HG03558 (cell line): Measurements from ENCODE around the gene SNRPD2.
"Not testable (repeated sequence)": the region's sequence is repeated elsewhere in the genome, so short reads cannot be mapped to it uniquely, and the experiment has no call there.

ENCODE experiments used
- ATAC-seq: cut with Tn5 transposase; IDR thresholded peaks from one replicate; pipeline ENCODE4 v1.9.1; 2021; ENCODE audit warnings: moderate number of reproducible peaks; ENCODE audit not compliant: unreplicated experiment; ENCODE audit errors: extremely low read depth

The SNRPD2 gene

GRCh38 chr19:45691516-45692186 is at the start of gene SNRPD2:
TSS of gene SNRPD2 (minus strand) at chr19:45691953. CDS start at chr19:45691888, 65 bp downstream.
- peak; percentile 31 for ATAC-seq

- ATAC-seq, result no peak
These were observed 48.0 kb upstream of the SNRPD2 start for GRCh38 chr19:45739498-45740439.

- ATAC-seq, result no peak
These were observed 41.5 kb upstream of the SNRPD2 start, which contains the start of gene MEIOSIN for GRCh38 chr19:45733160-45733810. TSS of gene MEIOSIN (plus strand) at chr19:45733439. CDS start at chr19:45735377, 1,938 bp downstream.

GRCh38 chr19:45730368-45731288 is 38.9 kb upstream of the SNRPD2 start, which contains the start of gene FBXO46:
TSS of gene FBXO46 (minus strand) at chr19:45730896. CDS start at chr19:45713495, 17,401 bp downstream.
- ATAC-seq, result peak; percentile 76

GRCh38 chr19:45729800-45730290 is 38.1 kb upstream of the SNRPD2 start:
- ATAC-seq, result no peak

GRCh38 chr19:45728683-45729082 is 36.9 kb upstream of the SNRPD2 start:
- not testable (repeated sequence) for ATAC-seq

- not testable (repeated sequence) for ATAC-seq
These were observed 28.3 kb upstream of the SNRPD2 start for GRCh38 chr19:45720065-45720464.

GRCh38 chr19:45717983-45718650 is 26.4 kb upstream of the SNRPD2 start:
- no peak for ATAC-seq

GRCh38 chr19:45717131-45717982 is 25.6 kb upstream of the SNRPD2 start:
- ATAC-seq, result peak; percentile 79

- no peak for ATAC-seq
These were observed 24.8 kb upstream of the SNRPD2 start for GRCh38 chr19:45716359-45717130.

- no peak for ATAC-seq
These were observed 23.4 kb upstream of the SNRPD2 start for GRCh38 chr19:45715139-45715538.

GRCh38 chr19:45713141-45713540 is 21.4 kb upstream of the SNRPD2 start:
- ATAC-seq, result no peak

GRCh38 chr19:45712699-45713067 is 20.9 kb upstream of the SNRPD2 start:
- ATAC-seq, result no peak

- no peak for ATAC-seq
These were observed 20.3 kb upstream of the SNRPD2 start for GRCh38 chr19:45711851-45712698.

GRCh38 chr19:45710356-45711130 is 18.8 kb upstream of the SNRPD2 start:
- no peak for ATAC-seq
